GM19463 (cell line): ENCODE data around the gene UBR4.
"Not testable (repeated sequence)": the region's sequence is repeated elsewhere in the genome, so short reads cannot be mapped to it uniquely, and the experiment has no call there.

Experiments used
- ATAC-seq: cut with Tn5 transposase; IDR thresholded peaks from one replicate; pipeline ENCODE4 v1.9.1; 2021; ENCODE audit warnings: mild to moderate bottlenecking, moderate library complexity; ENCODE audit not compliant: unreplicated experiment

Gene UBR4

DNA sequence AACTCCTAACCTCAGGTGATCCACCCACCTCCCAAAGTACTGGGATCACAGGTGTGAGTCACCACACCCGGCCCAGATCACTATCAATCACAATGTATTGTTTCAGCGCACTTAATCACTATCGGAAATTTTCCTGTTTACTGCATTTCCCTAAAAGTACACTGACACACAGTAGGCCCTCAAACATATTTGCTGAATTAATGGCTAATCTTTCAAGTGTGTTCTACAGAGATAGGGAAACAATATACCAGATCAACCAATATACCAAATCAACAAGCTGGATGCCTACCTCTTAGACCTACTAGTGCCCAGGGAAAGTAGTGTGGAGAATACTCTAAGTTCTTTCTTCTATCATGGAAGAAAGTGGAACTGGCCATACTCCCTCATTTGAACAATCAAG is 17.1 kb downstream of the UBR4 start:
- no peak for ATAC-seq

DNA sequence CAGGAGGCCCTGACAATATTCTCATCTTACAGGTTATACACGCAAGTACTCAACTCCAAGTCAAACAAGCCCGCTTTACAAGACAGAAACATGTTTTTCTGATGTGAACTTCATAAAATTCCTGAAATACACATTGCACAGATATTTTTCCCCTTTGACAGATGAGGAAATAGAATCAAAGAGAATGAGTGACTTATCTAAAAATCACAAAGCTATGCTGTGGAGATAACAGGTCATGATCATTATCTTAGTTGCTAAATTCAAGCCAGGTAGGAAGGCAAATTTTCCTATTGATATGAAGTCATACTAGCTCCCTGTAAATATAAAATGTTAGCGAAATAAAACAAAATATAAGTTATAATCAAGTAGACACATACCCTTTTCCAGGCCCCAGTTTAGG is 18.3 kb downstream of the UBR4 start:
- ATAC-seq = no peak

- ATAC-seq = no peak
Measured at GRCh38 chr1:19190468-19190867, 19.6 kb downstream of the UBR4 start.

DNA sequence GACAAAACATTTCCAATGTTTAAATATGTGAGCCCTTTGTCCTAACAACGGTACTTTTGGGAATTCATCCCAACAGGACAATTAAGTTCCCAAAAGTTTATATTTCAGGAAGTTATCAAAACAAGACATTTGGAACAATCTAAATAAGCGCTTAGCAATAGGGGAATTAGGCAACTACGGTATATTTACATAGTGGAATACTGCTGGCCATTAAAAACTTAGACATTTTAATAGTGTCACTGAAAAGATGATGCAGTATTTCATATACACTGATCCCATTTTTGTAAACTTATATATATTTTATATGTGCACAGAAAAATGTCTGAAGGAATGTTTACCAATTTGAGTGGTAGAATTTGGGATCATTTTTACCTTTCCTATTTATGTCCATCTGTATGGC is 20.8 kb downstream of the UBR4 start:
- ATAC-seq = no peak

GRCh38 chr1:19187852-19188251 is 22.2 kb downstream of the UBR4 start:
- no peak for ATAC-seq

GRCh38 chr1:19186001-19186400 is 24.1 kb downstream of the UBR4 start:
- ATAC-seq = no peak

DNA sequence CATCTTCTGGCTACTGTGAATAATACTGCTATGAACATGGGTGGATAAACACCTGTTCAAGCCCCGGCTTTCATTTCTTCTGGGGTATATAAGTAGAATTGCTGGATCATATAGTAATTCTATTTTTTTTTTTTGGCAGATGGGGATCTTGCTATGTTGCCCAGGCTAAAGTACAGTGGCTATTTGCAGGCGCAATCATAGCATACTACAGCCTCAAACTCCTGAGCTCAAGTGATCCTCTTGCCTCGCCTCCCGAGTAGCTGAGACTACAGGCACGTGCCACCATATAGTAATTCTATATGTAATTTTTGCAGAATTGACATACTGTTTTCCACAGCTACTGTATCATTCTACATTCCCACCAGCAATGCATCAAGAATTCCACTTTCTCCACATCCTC is 27.8 kb downstream of the UBR4 start:
- ATAC-seq = no peak

DNA sequence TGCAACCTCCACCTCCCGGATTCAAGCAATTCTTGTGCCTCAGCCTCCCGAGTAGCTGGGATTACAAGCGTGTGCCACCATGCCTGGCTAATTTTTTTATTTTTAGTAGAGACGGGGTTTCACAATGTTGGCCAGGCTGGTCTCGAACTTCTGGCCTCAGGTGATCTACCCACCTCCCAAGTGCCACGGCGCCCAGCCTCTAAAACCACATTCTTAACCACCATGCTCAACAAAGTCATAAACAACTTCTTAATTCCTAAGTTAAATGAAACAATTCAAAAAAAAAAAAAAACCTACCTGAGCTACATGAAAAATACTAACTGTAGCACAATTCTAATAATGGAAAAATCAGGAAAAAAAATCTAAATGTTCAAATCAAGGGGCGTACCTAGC is 29.8 kb downstream of the UBR4 start:
- not testable (repeated sequence) for ATAC-seq

DNA sequence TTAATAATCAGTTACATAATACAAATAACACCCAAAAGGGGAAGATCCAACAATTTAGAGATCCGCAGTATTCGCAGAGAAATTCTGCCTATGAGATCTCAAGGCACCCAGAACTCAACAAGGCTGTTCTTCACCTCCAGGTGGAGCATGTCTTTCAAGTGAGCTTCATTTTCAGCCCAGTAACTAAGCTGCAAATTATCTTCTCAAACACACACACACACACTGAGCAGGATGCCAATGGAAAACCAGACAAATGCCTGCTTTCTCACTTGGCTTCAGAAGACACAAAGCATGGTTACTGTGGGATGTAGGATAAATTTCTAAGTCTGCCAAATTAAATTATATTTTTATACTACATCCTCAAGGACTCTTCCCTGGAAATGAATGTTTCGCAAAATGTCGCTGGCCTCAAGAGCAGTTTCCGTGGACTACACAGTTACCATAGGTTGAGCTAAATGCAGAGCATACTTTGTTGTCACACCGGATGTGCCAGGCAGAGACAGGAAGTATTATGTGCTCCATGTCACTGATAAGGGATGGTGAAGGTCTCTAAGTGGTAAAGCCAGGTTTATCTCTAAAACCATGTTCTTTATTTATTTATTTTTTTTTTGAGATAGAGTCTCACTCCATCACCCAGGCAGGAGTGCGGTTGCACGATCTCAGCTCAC is 30.3 kb downstream of the UBR4 start:
- ATAC-seq = no peak

GRCh38 chr1:19178734-19179398 is 31.2 kb downstream of the UBR4 start:
- ATAC-seq = no peak

- no peak for ATAC-seq
Measured at GRCh38 chr1:19177811-19178210, 32.3 kb downstream of the UBR4 start.

- ATAC-seq = peak; percentile 65
Measured at GRCh38 chr1:19169642-19170041, 40.4 kb downstream of the UBR4 start.

DNA sequence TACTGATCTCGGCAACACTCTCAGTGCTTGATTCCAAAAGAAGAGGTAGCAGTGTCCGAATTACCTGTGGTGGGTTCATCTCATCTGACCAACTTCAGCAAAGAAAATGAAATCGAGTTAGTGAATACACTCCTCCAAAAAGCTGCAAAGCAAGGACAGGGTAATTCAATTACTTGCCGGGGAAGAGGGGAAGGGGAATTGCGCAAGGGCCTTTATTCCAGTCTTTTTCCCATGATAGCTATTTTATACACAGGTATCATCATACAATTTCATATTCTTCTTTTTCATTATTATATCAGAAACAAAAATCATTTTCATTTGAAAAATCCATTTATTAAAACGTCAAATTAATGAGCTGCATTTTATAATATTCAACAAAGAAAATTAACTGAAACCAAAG is 42.9 kb downstream of the UBR4 start:
- no peak for ATAC-seq

- no peak for ATAC-seq
Measured at GRCh38 chr1:19166066-19166465, 44.0 kb downstream of the UBR4 start.

GRCh38 chr1:19165501-19165900 is 44.6 kb downstream of the UBR4 start:
- no peak for ATAC-seq

DNA sequence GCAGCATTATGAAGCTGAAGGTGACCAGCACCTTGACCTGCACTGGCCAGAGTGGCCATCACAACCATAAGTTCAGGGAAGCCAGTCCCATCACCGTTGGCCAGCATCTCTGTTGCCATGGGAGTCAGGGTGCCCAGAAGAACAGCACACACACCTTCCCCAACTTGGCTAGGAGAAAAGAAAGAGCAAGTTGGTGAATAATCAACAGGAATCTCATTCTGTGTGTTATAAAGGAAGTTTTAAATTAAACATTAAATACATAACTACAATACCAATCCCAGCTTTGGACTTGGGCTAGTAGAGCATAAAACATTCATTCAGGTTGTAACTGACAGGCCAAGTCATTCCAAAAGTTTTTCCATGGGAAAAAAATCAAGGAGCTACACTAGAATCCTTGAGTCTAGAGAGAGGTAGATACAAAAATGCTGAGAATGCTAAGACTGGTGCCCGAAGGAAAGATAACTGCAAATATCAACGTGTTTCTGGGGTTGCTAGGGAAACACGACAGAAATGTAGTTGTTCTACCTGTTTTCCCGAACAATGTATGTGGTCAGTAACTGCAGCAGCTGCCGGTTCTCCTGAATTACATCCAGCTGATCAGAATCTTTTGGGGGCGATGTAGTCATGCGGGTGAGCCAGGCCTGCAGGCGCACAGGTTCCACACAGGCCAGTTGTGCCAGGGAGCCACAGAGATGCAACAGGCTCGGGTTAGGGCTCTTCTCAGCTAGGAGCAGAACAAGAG is 45.6 kb downstream of the UBR4 start:
- ATAC-seq = no peak

DNA sequence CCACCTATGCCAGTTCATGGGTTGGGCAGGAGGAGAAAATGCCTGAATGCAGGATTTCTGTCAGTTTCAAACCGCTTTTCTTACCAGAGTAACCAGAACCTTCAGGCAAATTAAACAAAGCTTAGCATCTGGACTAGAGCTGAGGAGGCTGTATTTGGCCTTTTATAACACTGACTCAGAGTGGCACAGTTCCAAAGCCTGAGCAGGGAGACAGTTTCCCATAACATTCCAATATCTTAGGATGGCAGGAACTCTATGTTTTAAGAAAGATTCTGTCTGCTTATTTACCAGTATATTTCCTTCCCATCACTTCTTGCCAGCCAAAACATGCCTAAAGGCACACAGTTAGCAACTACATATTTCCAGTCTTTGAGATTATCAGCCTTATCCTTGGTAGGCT is 46.8 kb downstream of the UBR4 start:
- no peak for ATAC-seq

DNA sequence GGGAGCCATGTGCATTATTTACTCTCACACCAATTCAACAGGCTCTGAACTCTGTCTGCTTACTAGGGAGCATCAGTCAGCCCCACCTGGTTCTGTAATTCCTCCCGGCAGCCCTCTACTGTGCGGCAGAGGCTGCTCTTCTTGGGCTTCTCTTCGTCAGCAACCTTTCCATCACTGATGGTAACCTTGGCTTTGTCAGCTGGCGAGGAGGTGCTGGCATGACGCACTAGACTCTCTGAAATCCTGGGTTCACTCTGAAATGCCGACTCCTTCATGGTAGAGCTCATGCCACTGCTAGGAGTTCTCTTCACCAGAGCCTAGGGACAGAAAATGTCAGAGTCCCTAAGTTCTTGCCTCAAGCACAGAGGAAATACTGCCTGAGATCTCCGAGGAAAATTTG is 49.2 kb downstream of the UBR4 start:
- no peak for ATAC-seq

GRCh38 chr1:19157653-19158052 is 52.4 kb downstream of the UBR4 start:
- ATAC-seq = no peak

- no peak for ATAC-seq
Measured at GRCh38 chr1:19156676-19157075, 53.4 kb downstream of the UBR4 start.

DNA sequence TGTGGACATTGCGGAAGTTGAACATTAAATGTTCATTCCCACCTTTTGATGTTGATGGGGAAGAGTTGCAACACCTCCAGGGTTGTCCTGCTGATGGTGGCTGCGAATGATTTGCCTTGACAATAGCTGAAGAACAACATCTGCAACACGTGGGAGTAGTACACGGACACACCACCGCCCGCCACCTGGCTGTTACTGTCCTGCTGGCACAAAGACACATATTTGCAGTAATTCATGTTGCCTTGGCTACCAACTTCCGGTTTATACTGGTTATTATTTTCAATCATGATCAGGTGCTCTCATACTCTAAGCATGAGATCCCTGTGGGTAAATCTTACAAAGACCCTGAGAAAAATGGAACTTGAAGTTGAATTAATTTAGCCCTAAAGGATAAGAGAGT is 55.2 kb downstream of the UBR4 start:
- ATAC-seq = no peak

- ATAC-seq = no peak
Measured at GRCh38 chr1:19153169-19153568, 56.9 kb downstream of the UBR4 start.
